Psoas muscle (tissue), 8 donors: Measurements from ENCODE around the gene CT45A7. TPM values are rescaled to one million over a fixed set of nuclear protein-coding genes. Genes with fewer than 3 reads are reported as not detected.
"Not testable (repeated sequence)": the region's sequence is repeated elsewhere in the genome, so short reads cannot be mapped to it uniquely, and the experiment has no call there.

Experiments used
- ATAC-seq, 4 donors: fragments of 200-7000 bp; cut with Tn5 transposase; one replicate each; pipeline ENCODE4 v1.9.1; 2020; ENCODE audit warnings: moderate library complexity in 3 of 4, mild to moderate bottlenecking in 2 of 4
- DNase-seq, 2 donors: peaks; one replicate each; pipeline ENCODE4 v3.0.0-alpha.2; 2020
- H3K27ac ChIP-seq: fragments of 200-600 bp; one replicate; pipeline ENCODE4 v1.8.0; 2022
- H3K27me3 ChIP-seq, 3 donors: fragments of 200-600 bp in 1 of 3; one replicate each; pipeline versions ENCODE4 v1.6.1 to v1.8.0; 2013 to 2022; ENCODE audit warnings: low read length in 2 of 3, mild to moderate bottlenecking in 2 of 3, moderate library complexity in 1 of 3; ENCODE audit not compliant: insufficient read depth in 3 of 3
- H3K36me3 ChIP-seq, 2 donors: fragments of 200-600 bp in 1 of 2; one replicate each; pipeline versions ENCODE4 v1.6.1 to v1.8.0; 2013 to 2022; ENCODE audit warnings: low read depth in 1 of 2, mild to moderate bottlenecking in 1 of 2, moderate library complexity in 1 of 2; ENCODE audit not compliant: insufficient read depth in 1 of 2
- H3K4me1 ChIP-seq: fragments of 200-600 bp; one replicate; pipeline ENCODE4 v1.8.0; 2022
- H3K4me3 ChIP-seq: fragments of 200-600 bp; one replicate; pipeline ENCODE4 v1.8.0; 2022; ENCODE audit warnings: mild to moderate bottlenecking
- H3K9me3 ChIP-seq: fragments of 200-600 bp; one replicate; pipeline ENCODE4 v1.8.0; 2022
- WGBS, 3 donors: extraction: QIAGEN DNeasy Blood & Tissue Kit; methylation state at CpG; one replicate each; pipeline versions ENCODE4 v1.1.6 to v1.1.7; 2013; 5-methylcytosine and 5-hydroxymethylcytosine counted together
- intact Hi-C, 2 donors: fragments of 100-400 bp; cut with DNase I; formaldehyde crosslinking; loops; one replicate each; pipeline versions ENCODE4 v1.11.0 to v1.14.2; 2022
- long read RNA-seq, 2 donors: library from polyadenylated mRNA; unstranded; transcript quantifications; one replicate each; pipeline ENCODE4 v2.0.0, GENCODE V29; 2021
- polyA plus RNA-seq, 3 donors: library from polyadenylated mRNA; stranded (reverse); fragments of 200-250 nt; gene quantifications; one replicate each; pipeline ENCODE4 v1.2.3, GENCODE V29; 2013
- total RNA-seq, 4 donors: library from RNA; stranded (reverse); fragmentation: NEBNext Ultra II Directional in 2 of 4; extraction: Animal tissue kit (Norgen Biotek cat#: 25700) in 2 of 4; gene quantifications; one replicate each; pipeline versions ENCODE4 v1.2.1 to v1.2.4, GENCODE V29; 2021 to 2023
- donor health status: healthy with polysubstance abuse.
- donor health status: DM: no; HTN: no; CAD: no; lungs with moderate emphysema.
- donor health status: Bipolar disorder and iron deficiency.
- donor health status: healthy.
- donor health status: DM: yes; HTN: yes; CAD: no.
- donor health status: DM: no; HTN: no; CAD: no.
- donor health status: DM: no; HTN: no; CAD: no.
- donor health status: DM: yes; HTN: yes; CAD: no.

CT45A7 gene
- total RNA-seq (not detected), polyA plus RNA-seq (not detected)
- long read RNA-seq, donor 1: 0 reads
- long read RNA-seq, donor 2: 0 reads

DNA sequence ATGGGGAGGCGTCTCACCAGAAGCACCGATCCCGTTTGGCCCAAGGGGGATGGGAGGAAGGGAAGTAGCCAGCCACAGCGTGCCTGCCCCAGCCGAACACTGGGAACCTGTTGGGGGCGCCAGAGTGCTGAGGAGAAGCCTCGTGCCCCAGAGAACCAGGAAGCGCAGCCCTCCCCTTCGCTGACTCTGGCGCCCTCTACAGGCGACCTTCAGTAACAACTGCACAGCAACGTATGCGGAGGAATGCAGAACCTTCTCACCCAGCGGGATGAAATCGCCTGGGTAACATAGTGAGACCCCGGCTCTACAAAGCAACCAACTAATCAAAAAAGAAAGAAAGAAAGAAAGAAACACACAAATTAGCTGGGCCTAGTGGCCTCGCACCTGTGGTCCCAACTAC lies at the start of gene CT45A7:
Gene CT45A7, minus strand, starts transcription at position 101 of the 400 bp plus-strand sequence. CDS start 3,747 bp downstream, outside the sequence.
- H3K4me1 ChIP-seq, intact Hi-C loops, H3K27ac ChIP-seq, DNase-seq, H3K36me3 ChIP-seq, H3K27me3 ChIP-seq, H3K4me3 ChIP-seq, ATAC-seq, H3K9me3 ChIP-seq: not testable (repeated sequence)
- WGBS, 3 donors: no CpG with 5 or more reads among the region's 17 CpGs

GRCh38 chrX:135882741-135883140 lies 45.7 kb upstream of the CT45A7 start:
- intact Hi-C loops, DNase-seq, H3K9me3 ChIP-seq, H3K4me1 ChIP-seq, H3K27me3 ChIP-seq, H3K4me3 ChIP-seq, H3K27ac ChIP-seq, H3K36me3 ChIP-seq, ATAC-seq: not testable (repeated sequence)
- WGBS, 3 donors: 44 to 61% (median 51%) methylated on average over 4 of the region's 5 CpGs

DNA sequence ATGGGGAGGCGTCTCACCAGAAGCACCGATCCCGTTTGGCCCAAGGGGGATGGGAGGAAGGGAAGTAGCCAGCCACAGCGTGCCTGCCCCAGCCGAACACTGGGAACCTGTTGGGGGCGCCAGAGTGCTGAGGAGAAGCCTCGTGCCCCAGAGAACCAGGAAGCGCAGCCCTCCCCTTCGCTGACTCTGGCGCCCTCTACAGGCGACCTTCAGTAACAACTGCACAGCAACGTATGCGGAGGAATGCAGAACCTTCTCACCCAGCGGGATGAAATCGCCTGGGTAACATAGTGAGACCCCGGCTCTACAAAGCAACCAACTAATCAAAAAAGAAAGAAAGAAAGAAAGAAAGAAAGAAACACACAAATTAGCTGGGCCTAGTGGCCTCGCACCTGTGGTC lies 34.6 kb upstream of the CT45A7 start, which contains the start of gene CT45A9:
Gene CT45A9, minus strand, starts transcription at position 101 of the 400 bp plus-strand sequence. CDS start 3,751 bp downstream, outside the sequence.
- DNase-seq, ATAC-seq, H3K4me3 ChIP-seq, H3K36me3 ChIP-seq, H3K4me1 ChIP-seq, H3K9me3 ChIP-seq, H3K27ac ChIP-seq, H3K27me3 ChIP-seq, intact Hi-C loops: not testable (repeated sequence)
- WGBS, 3 donors: no CpG with 5 or more reads among the region's 17 CpGs

- DNase-seq, H3K27ac ChIP-seq, H3K9me3 ChIP-seq, ATAC-seq, H3K4me3 ChIP-seq, H3K36me3 ChIP-seq, H3K27me3 ChIP-seq, intact Hi-C loops, H3K4me1 ChIP-seq: not testable (repeated sequence)
- no CpG with 5 or more reads among the region's 17 CpGs for WGBS, 3 donors
These were observed 17.4 kb upstream of the CT45A7 start, which contains the start of gene CT45A8 for GRCh38 chrX:135854438-135854837. Gene CT45A8, minus strand, starts transcription at chrX:135854538. Its CDS starts 3,755 bp downstream, at chrX:135850783.

- H3K4me3 ChIP-seq, DNase-seq, H3K36me3 ChIP-seq, intact Hi-C loops, H3K27me3 ChIP-seq, H3K4me1 ChIP-seq, ATAC-seq, H3K27ac ChIP-seq, H3K9me3 ChIP-seq: not testable (repeated sequence)
- WGBS, 3 donors: no CpG with 5 or more reads among the region's 17 CpGs
These were observed 17.2 kb downstream of the CT45A7 start, which contains the start of gene CT45A2 for GRCh38 chrX:135819912-135820311. Gene CT45A2, minus strand, starts transcription at chrX:135820012. Its CDS starts 3,747 bp downstream, at chrX:135816265.

GRCh38 chrX:135802687-135803086 lies 34.4 kb downstream of the CT45A7 start, which contains the start of gene CT45A6:
Gene CT45A6, minus strand, starts transcription at chrX:135802787. Its CDS starts 3,794 bp downstream, at chrX:135798993.
- H3K4me1 ChIP-seq, H3K36me3 ChIP-seq, ATAC-seq, DNase-seq, H3K27ac ChIP-seq, H3K4me3 ChIP-seq, H3K9me3 ChIP-seq, H3K27me3 ChIP-seq, intact Hi-C loops: not testable (repeated sequence)
- WGBS, 3 donors: no CpG with 5 or more reads among the region's 16 CpGs

DNA sequence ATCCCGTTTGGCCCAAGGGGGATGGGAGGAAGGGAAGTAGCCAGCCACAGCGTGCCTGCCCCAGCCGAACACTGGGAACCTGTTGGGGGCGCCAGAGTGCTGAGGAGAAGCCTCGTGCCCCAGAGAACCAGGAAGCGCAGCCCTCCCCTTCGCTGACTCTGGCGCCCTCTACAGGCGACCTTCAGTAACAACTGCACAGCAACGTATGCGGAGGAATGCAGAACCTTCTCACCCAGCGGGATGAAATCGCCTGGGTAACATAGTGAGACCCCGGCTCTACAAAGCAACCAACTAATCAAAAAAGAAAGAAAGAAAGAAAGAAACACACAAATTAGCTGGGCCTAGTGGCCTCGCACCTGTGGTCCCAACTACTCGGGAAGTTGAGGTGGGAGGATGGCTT lies 51.7 kb downstream of the CT45A7 start, which contains the start of gene CT45A5:
Gene CT45A5, minus strand, starts transcription at position 101 of the 400 bp plus-strand sequence. CDS start 3,774 bp downstream, outside the sequence.
- no CpG with 5 or more reads among the region's 16 CpGs for WGBS, 3 donors
- intact Hi-C loops, DNase-seq, H3K9me3 ChIP-seq, H3K4me3 ChIP-seq, H3K36me3 ChIP-seq, ATAC-seq, H3K4me1 ChIP-seq, H3K27ac ChIP-seq, H3K27me3 ChIP-seq: not testable (repeated sequence)

Other genes with a start within 250 kb of the CT45A7 start
- not detected for gene CT45A1, start 123.6 kb downstream of the CT45A7 start, total RNA-seq
- gene CT45A1, start 123.6 kb downstream of the CT45A7 start, polyA plus RNA-seq: not detected
- not detected for gene CT45A3, start 69.1 kb downstream of the CT45A7 start, total RNA-seq
- not detected for gene CT45A3, start 69.1 kb downstream of the CT45A7 start, polyA plus RNA-seq
- gene CT45A5, start 51.8 kb downstream of the CT45A7 start, total RNA-seq: not detected
- not detected for gene CT45A5, start 51.8 kb downstream of the CT45A7 start, polyA plus RNA-seq
- not detected for gene CT45A6, start 34.5 kb downstream of the CT45A7 start, total RNA-seq
- gene CT45A6, start 34.5 kb downstream of the CT45A7 start, polyA plus RNA-seq: not detected
- gene CT45A2, start 17.3 kb downstream of the CT45A7 start, total RNA-seq: not detected
- gene CT45A2, start 17.3 kb downstream of the CT45A7 start, polyA plus RNA-seq: not detected
- gene CT45A8, start 17.3 kb upstream of the CT45A7 start, total RNA-seq: not detected
- not detected for gene CT45A8, start 17.3 kb upstream of the CT45A7 start, polyA plus RNA-seq
- not detected for gene CT45A9, start 34.5 kb upstream of the CT45A7 start, total RNA-seq
- gene CT45A9, start 34.5 kb upstream of the CT45A7 start, polyA plus RNA-seq: not detected
- gene CT45A10, start 56.2 kb upstream of the CT45A7 start, total RNA-seq: not detected
- gene CT45A10, start 56.2 kb upstream of the CT45A7 start, polyA plus RNA-seq: not detected
- gene SAGE1, start 56.4 kb upstream of the CT45A7 start, total RNA-seq: not detected
- gene SAGE1, start 56.4 kb upstream of the CT45A7 start, polyA plus RNA-seq: not detected
- 10 to 100 TPM; 17.8 to 21.1 (median 20.4) TPM for gene MMGT1, start 136.7 kb upstream of the CT45A7 start, total RNA-seq
- 10 to 100 TPM in 2 of 3 donors, 1 to 10 TPM in 1; 8.9 to 18.5 (median 12.2) TPM for gene MMGT1, start 136.7 kb upstream of the CT45A7 start, polyA plus RNA-seq
- gene SLC9A6, start 148.2 kb upstream of the CT45A7 start, total RNA-seq: 10 to 100 TPM in 1 of 4 donors, 1 to 10 TPM in 3; 8.8 to 11.8 (median 9.1) TPM
- 10 to 100 TPM in 1 of 3 donors, 1 to 10 TPM in 2; 7.9 to 16.9 (median 8.0) TPM for gene SLC9A6, start 148.2 kb upstream of the CT45A7 start, polyA plus RNA-seq